ENCODE measurements around the gene KNSTRN. TPM values are rescaled to one million over a fixed set of nuclear protein-coding genes. Genes with fewer than 3 reads are reported as not detected.

KNSTRN gene
- total and polyA plus RNA-seq, 2 of the 13 experiments (the other 11 are each of a cell fraction or from before 2014, with no cell fraction given) = 20.3 to 62.3 TPM

- TF ChIP-seq ZNF24 (IDR thresholded peaks at IDR 0.05) = no peak
- TF ChIP-seq DNMT3B (CRISPR knock-in tag; conservative IDR thresholded peaks at IDR 0.05) = 0 out of 2 replicates have a peak, but pooled peaks have one; percentile 58
- TF ChIP-seq KDM1A (CRISPR knock-in tag; IDR thresholded peaks at IDR 0.05) = 0 out of 2 replicates have a peak, but pooled peaks have one; percentile 14
- TF ChIP-seq KDM5B (CRISPR knock-in tag; IDR thresholded peaks at IDR 0.05; ENCODE audit: borderline replicate concordance) = peak; percentile 98
- peak; percentile 61; the same call in 1 of the 2 replicates for TF ChIP-seq DMAP1 (CRISPR knock-in tag; IDR thresholded peaks at IDR 0.05)
- TF ChIP-seq GPBP1L1 (CRISPR knock-in tag; IDR thresholded peaks at IDR 0.05) = no peak
- peak; percentile 93; the same call in 1 of the 2 replicates for TF ChIP-seq SNAPC5 (CRISPR knock-in tag; IDR thresholded peaks at IDR 0.05; ENCODE audit: borderline replicate concordance)
- peak; percentile 95 for TF ChIP-seq KLF12 (CRISPR knock-in tag; IDR thresholded peaks at IDR 0.05; ENCODE audit: borderline replicate concordance)
- peak; percentile 98; the same call in 1 of the 2 replicates for TF ChIP-seq ZFYVE20 (CRISPR knock-in tag; IDR thresholded peaks at IDR 0.05; ENCODE audit: borderline replicate concordance, low read depth)
- TF ChIP-seq HNRNPK (IDR thresholded peaks at IDR 0.05; ENCODE audit: low read depth, low read length, poor library complexity, severe bottlenecking) = no peak
- no peak for TF ChIP-seq ASH2L (IDR thresholded peaks at IDR 0.05; ENCODE audit: insufficient read length, low read depth, low read length)
- peak; percentile 95; the same call in 1 of the 2 replicates for TF ChIP-seq ZFP90 (CRISPR knock-in tag; IDR thresholded peaks at IDR 0.05; ENCODE audit: borderline replicate concordance)
- TF ChIP-seq HNF1A (IDR thresholded peaks at IDR 0.05; ENCODE audit: low read depth) = no peak
- peak; percentile 70; the same call in 1 of the 2 replicates for TF ChIP-seq HNF1A (CRISPR knock-in tag; IDR thresholded peaks at IDR 0.05; ENCODE audit: borderline replicate concordance)
- peak; percentile 74; the same call in 1 of the 2 replicates for TF ChIP-seq ZNF746 (CRISPR knock-in tag; IDR thresholded peaks at IDR 0.05)
- no peak for TF ChIP-seq ATF7 (IDR thresholded peaks at IDR 0.05)
- no peak for TF ChIP-seq ATF7 (CRISPR knock-in tag; IDR thresholded peaks at IDR 0.05)
- TF ChIP-seq NR2F6 (IDR thresholded peaks at IDR 0.05) = no peak
- peak; percentile 55 for TF ChIP-seq NR2F6 (CRISPR knock-in tag; IDR thresholded peaks at IDR 0.05)
- peak; percentile 98; the same call in 1 of the 2 replicates for TF ChIP-seq ZNF766 (CRISPR knock-in tag; IDR thresholded peaks at IDR 0.05; ENCODE audit: borderline replicate concordance)
- peak; percentile 80 for TF ChIP-seq ZBTB38 (CRISPR knock-in tag; IDR thresholded peaks at IDR 0.05)
Measured at GRCh38 chr15:40367686-40368611, 14.6 kb upstream of the KNSTRN start (continued).
